HG03575 (cell line): ENCODE results near the gene THSD7A.

ENCODE experiments used
- ATAC-seq: cut with Tn5 transposase; IDR thresholded peaks from one replicate; pipeline ENCODE4 v1.9.1; 2021; ENCODE audit not compliant: unreplicated experiment, insufficient number of reproducible peaks, low FRiP score; ENCODE audit errors: extremely low read depth

THSD7A gene

GRCh38 chr7:11655642-11656041 lies 176.4 kb downstream of the THSD7A start:
- no peak for ATAC-seq

- no peak for ATAC-seq
Measured at GRCh38 chr7:11655163-11655562, 176.8 kb downstream of the THSD7A start.

GRCh38 chr7:11650500-11650899 lies 181.5 kb downstream of the THSD7A start:
- no peak for ATAC-seq

GRCh38 chr7:11650030-11650429 lies 182.0 kb downstream of the THSD7A start:
- no peak for ATAC-seq

GRCh38 chr7:11648980-11649379 lies 183.0 kb downstream of the THSD7A start:
- no peak for ATAC-seq

- ATAC-seq, result no peak
Measured at GRCh38 chr7:11648101-11648500, 183.9 kb downstream of the THSD7A start.

GRCh38 chr7:11642841-11643240 lies 189.2 kb downstream of the THSD7A start:
- no peak for ATAC-seq

- ATAC-seq, result no peak
Measured at GRCh38 chr7:11642276-11642675, 189.7 kb downstream of the THSD7A start.

GRCh38 chr7:11638011-11638774 lies 193.8 kb downstream of the THSD7A start:
- ATAC-seq, result no peak

GRCh38 chr7:11636274-11636673 lies 195.7 kb downstream of the THSD7A start:
- ATAC-seq, result no peak

- no peak for ATAC-seq
Measured at GRCh38 chr7:11633310-11633709, 198.7 kb downstream of the THSD7A start.

GRCh38 chr7:11630355-11630754 lies 201.6 kb downstream of the THSD7A start:
- no peak for ATAC-seq

GRCh38 chr7:11625669-11626068 lies 206.3 kb downstream of the THSD7A start:
- no peak for ATAC-seq

GRCh38 chr7:11623093-11623678 lies 208.8 kb downstream of the THSD7A start:
- no peak for ATAC-seq

GRCh38 chr7:11620406-11621253 lies 211.4 kb downstream of the THSD7A start:
- ATAC-seq, result no peak

- no peak for ATAC-seq
Measured at GRCh38 chr7:11616466-11616865, 215.5 kb downstream of the THSD7A start.

GRCh38 chr7:11615174-11615573 lies 216.8 kb downstream of the THSD7A start:
- no peak for ATAC-seq

- peak; percentile 93 for ATAC-seq
Measured at GRCh38 chr7:11613292-11613930, 218.6 kb downstream of the THSD7A start.

- peak; percentile 19 for ATAC-seq
Measured at GRCh38 chr7:11612737-11613136, 219.3 kb downstream of the THSD7A start.
